CD4-positive, alpha-beta T cell (primary cell): Measurements from ENCODE around the gene NOS1. TPM values are rescaled to one million over a fixed set of nuclear protein-coding genes. Genes with fewer than 3 reads are reported as not detected.

ENCODE experiments used
- ATAC-seq: fragments of 200-7000 bp; cut with Tn5 transposase; one replicate; pipeline ENCODE4 v1.10.0; 2022; ENCODE audit warnings: mild to moderate bottlenecking; ENCODE audit not compliant: poor library complexity
- CTCF ChIA-PET: fragments of 350-600 bp; sonication (Branson Sonifier 250); formaldehyde crosslinking; loops from one replicate; lab custom pipeline; 2021; ENCODE audit warnings: antibody characterized with exemption, inconsistent platforms; lab: Charles Lee
- POLR2A ChIA-PET: fragments of 350-600 bp; sonication (Branson Sonifier 250); formaldehyde crosslinking; loops from one replicate; lab custom pipeline; 2021; ENCODE audit warnings: antibody characterized with exemption, inconsistent platforms; lab: Charles Lee
- DNase-seq, 14 experiments: peaks; one replicate each; pipeline ENCODE4 v3.0.0-alpha.2; 2013 to 2020; ENCODE audit warnings: mixed read lengths in 2 of 14
- H3K27ac ChIP-seq, 2 donors: one replicate each; pipeline versions ENCODE4 v1.5.1 to v1.7.0; 2013; ENCODE audit warnings: low read length in 2 of 2, low read depth in 1 of 2, mild to moderate bottlenecking in 1 of 2
- H3K27me3 ChIP-seq, 2 experiments: 1 replicate in 1 of 2; 2 replicates in 1 of 2; pipeline versions ENCODE4 v1.6.1 to v1.7.0; 2013; ENCODE audit warnings: low read length in 2 of 2, control low read depth in 1 of 2, mild to moderate bottlenecking in 1 of 2, moderate library complexity in 1 of 2; ENCODE audit not compliant: insufficient read depth in 2 of 2, control insufficient read depth in 1 of 2
- H3K36me3 ChIP-seq: one replicate; pipeline ENCODE4 v1.6.1; 2013; ENCODE audit warnings: low read length, control low read depth; ENCODE audit not compliant: insufficient read depth
- H3K4me1 ChIP-seq: one replicate; pipeline ENCODE4 v1.6.1; 2013; ENCODE audit warnings: low read length, control low read depth; ENCODE audit not compliant: insufficient read depth
- H3K4me3 ChIP-seq: one replicate; pipeline ENCODE4 v1.5.1; 2013; ENCODE audit warnings: mild to moderate bottlenecking, low read length, moderate library complexity
- H3K9me3 ChIP-seq, 2 experiments: 1 replicate in 1 of 2; 2 replicates in 1 of 2; pipeline versions ENCODE4 v1.6.1 to v1.7.0; 2013; ENCODE audit warnings: low read length in 2 of 2, mild to moderate bottlenecking in 2 of 2, control low read depth in 1 of 2, moderate library complexity in 1 of 2; ENCODE audit not compliant: control insufficient read depth in 1 of 2, insufficient read depth in 1 of 2
- H3K27ac Mint-ChIP-seq: one replicate; pipeline ENCODE4 v1.8.0; 2020; ENCODE audit warnings: mixed read lengths
- H3K27me3 Mint-ChIP-seq: one replicate; pipeline ENCODE4 v1.8.0; 2021; ENCODE audit warnings: mixed read lengths
- H3K36me3 Mint-ChIP-seq: one replicate; pipeline ENCODE4 v1.8.0; 2021; ENCODE audit warnings: low read depth, mixed read lengths
- H3K4me1 Mint-ChIP-seq: one replicate; pipeline ENCODE4 v1.8.0; 2021; ENCODE audit warnings: low read depth, mixed read lengths
- H3K4me3 Mint-ChIP-seq: one replicate; pipeline ENCODE4 v1.8.0; 2020; ENCODE audit warnings: mild to moderate bottlenecking, mixed read lengths
- H3K9me3 Mint-ChIP-seq: one replicate; pipeline ENCODE4 v1.8.0; 2020; ENCODE audit warnings: mixed read lengths
- intact Hi-C, 2 experiments: fragments of 100-400 bp; cut with DNase I in 1 of 2; cut with micrococcal nuclease in 1 of 2; formaldehyde crosslinking; loops; one replicate each; pipeline versions ENCODE4 v1.15.1 to v1.9.0; 2023 to 2025; cut with DNase I, micrococcal nuclease
- total RNA-seq, 174 experiments: library from RNA in 2 of 174; stranded (reverse) in 2 of 174; gene quantifications; one replicate each; pipeline ENCODE4 v1.2.3 and lab custom pipeline; 2021 to 2026
- TF ChIP-seq, protein P1 (sequence below): fragments of 200-600 bp; IDR thresholded peaks from one replicate; pipeline ENCODE4 v1.8.0; 2022; ENCODE audit warnings: antibody characterized with exemption, mild to moderate bottlenecking

Gene NOS1
- total RNA-seq, 2 experiments from 2014 or later: not detected

DNA sequence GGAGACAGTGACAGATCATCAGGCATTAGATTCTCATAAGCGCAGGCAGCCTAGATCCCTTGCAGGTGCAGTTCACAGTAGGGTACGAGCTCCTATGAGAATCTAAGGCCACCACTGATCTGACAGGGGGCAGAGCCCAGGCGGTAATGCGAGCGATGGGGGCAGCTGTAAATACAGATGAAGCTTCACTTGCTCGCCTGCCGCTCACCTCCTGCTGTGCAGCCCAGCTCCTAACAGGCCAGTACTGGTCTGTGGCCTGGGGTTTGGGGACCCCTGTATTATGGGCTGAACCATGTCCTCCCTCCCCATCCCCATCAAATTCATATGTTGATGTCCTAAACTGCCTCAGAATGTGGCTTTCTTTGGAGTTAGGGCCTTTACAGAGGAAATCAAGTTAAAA, 63.2 kb downstream of the NOS1 start:
- ChIA-PET CTCF (no interaction called here), POLR2A (no interaction called here)
- Histone ChIP-seq H3K4me3 (no peak overlapping the region), H3K27me3 (no peaks in the 10 kb centered on the region), H3K27ac (no peak overlapping the region), H3K9me3 (peaks cover 0 to 11% of the 10 kb centered on the region in 2 experiments), H3K36me3 (no peaks in the 10 kb centered on the region), H3K4me1 (no peaks in the 10 kb centered on the region)
- TF ChIP-seq, protein P1, sequence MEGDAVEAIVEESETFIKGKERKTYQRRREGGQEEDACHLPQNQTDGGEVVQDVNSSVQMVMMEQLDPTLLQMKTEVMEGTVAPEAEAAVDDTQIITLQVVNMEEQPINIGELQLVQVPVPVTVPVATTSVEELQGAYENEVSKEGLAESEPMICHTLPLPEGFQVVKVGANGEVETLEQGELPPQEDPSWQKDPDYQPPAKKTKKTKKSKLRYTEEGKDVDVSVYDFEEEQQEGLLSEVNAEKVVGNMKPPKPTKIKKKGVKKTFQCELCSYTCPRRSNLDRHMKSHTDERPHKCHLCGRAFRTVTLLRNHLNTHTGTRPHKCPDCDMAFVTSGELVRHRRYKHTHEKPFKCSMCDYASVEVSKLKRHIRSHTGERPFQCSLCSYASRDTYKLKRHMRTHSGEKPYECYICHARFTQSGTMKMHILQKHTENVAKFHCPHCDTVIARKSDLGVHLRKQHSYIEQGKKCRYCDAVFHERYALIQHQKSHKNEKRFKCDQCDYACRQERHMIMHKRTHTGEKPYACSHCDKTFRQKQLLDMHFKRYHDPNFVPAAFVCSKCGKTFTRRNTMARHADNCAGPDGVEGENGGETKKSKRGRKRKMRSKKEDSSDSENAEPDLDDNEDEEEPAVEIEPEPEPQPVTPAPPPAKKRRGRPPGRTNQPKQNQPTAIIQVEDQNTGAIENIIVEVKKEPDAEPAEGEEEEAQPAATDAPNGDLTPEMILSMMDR: no peak
- peaks cover 49% of the 10 kb centered on the region for H3K27me3 Mint-ChIP-seq
- ATAC-seq: no peak
- no peak overlapping the region for H3K4me3 Mint-ChIP-seq
- H3K27ac Mint-ChIP-seq: no peak overlapping the region
- intact Hi-C loops: no loop called here
- no peak for DNase-seq
- no peaks in the 10 kb centered on the region for H3K4me1 Mint-ChIP-seq
- H3K9me3 Mint-ChIP-seq: no peaks in the 10 kb centered on the region
- H3K36me3 Mint-ChIP-seq: no peaks in the 10 kb centered on the region

DNA sequence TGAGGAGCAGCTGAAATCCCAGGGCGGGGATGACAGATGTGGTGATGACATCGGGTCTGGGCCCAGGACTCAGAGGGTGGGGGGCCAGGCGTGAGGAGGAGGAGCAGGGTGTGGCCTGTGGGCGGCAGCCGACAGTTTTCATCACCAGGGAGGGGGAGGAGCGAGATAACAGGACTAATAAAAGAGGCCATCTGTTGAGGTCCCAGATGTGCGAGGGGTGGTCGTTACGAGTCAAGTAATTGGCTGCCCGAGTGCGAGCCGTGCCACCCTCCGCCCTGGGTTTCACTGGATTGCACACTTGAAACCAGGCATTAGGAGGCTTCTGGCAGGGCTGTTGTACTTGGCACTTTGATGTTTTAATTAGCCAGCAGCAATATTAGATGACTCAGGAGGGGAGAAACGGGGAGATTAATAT, 67.2 kb downstream of the NOS1 start:
- no peaks in the 10 kb centered on the region for H3K4me1 Mint-ChIP-seq
- Histone ChIP-seq H3K4me3 (no peak overlapping the region), H3K9me3 (peaks cover 0 to 12% of the 10 kb centered on the region in 2 experiments), H3K4me1 (no peaks in the 10 kb centered on the region), H3K27me3 (peaks cover 0 to 2% of the 10 kb centered on the region in 2 experiments), H3K27ac (no peak overlapping the region), H3K36me3 (no peaks in the 10 kb centered on the region)
- POLR2A ChIA-PET: no interaction called here
- DNase-seq (no peak), ATAC-seq (no peak)
- no peaks in the 10 kb centered on the region for H3K9me3 Mint-ChIP-seq
- intact Hi-C loops: no loop called here
- TF ChIP-seq, protein P1: no peak
- H3K27ac Mint-ChIP-seq: no peak overlapping the region
- no peaks in the 10 kb centered on the region for H3K36me3 Mint-ChIP-seq
- CTCF ChIA-PET: no interaction called here
- peaks cover 55% of the 10 kb centered on the region for H3K27me3 Mint-ChIP-seq
- no peak overlapping the region for H3K4me3 Mint-ChIP-seq

DNA sequence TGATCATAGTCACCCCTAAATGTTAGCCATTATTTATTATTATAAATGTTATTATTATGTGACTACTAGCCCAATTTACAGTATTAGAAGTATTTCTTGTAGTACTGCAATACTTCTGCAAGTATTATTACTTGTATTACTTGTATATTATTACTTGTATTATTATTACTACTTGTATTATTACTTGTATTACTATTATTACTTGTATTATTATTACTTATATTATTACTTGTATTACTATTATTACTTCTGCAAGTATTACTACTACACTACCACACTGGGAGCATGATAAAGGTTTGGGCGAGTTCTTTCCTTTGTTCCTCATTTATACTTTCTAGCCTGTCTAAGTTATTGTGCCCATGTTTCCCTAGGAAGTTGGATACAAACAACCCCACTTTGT, 67.9 kb downstream of the NOS1 start:
- Mint-ChIP-seq H3K4me1 (no peaks in the 10 kb centered on the region), H3K27me3 (peaks cover 51% of the 10 kb centered on the region), H3K4me3 (no peak overlapping the region), H3K9me3 (no peaks in the 10 kb centered on the region), H3K27ac (no peak overlapping the region), H3K36me3 (no peaks in the 10 kb centered on the region)
- Histone ChIP-seq H3K4me1 (no peaks in the 10 kb centered on the region), H3K27ac (no peak overlapping the region), H3K4me3 (no peak overlapping the region), H3K9me3 (peaks cover 0 to 8% of the 10 kb centered on the region in 2 experiments), H3K27me3 (peaks cover 0 to 2% of the 10 kb centered on the region in 2 experiments), H3K36me3 (no peaks in the 10 kb centered on the region)
- TF ChIP-seq, protein P1: no peak
- CTCF ChIA-PET: no interaction called here
- POLR2A ChIA-PET: no interaction called here
- ATAC-seq (no peak), DNase-seq (no peak)
- intact Hi-C loops: no loop called here
